ENCODE data around the gene ITPR2. TPM values are rescaled to one million over a fixed set of nuclear protein-coding genes. Genes with fewer than 3 reads are reported as not detected.

ITPR2 gene
- total RNA-seq, 4 donors from 2014 or later = 34.1 to 53.0 (median 41.0) TPM

DNA sequence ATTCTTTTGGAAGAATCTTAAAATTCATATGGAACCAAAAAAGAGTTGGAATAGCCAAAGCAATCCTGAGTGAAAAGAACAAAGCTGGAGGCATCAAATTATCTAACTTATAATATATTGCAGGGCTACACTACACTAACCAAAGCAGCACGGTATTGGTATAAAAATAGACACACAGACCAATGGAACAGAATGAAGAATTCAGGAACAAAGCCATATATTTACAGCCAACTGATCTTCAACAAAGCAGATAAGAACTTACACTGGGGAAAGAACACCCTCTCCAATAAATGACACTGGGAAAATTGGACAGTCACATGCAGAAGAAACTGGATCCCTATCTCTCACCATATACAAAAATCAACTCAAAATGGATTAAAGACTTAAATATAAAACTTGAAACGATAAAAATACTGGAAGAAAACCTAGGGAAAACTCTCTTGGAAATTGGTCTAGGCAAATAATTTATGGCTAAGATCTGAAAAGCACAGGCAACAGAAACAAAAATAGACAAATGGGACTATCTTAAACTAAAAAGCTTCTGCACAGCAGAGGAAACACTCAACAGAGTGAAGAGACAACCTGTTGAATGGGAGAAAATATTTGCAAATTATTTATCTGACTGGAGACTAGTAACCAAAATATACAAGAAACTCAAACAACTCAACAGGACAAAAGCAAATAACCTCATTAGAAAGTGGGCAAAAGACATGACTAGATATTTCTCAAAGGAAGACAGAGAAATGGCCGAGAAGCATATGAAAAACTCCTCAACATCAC is 286.3 kb downstream of the ITPR2 start:
- no peak for TF ChIP-seq CTCF (IDR thresholded peaks at IDR 0.05; ENCODE audit: low read depth)

- TF ChIP-seq CTCF (IDR thresholded peaks at IDR 0.05; ENCODE audit: low read depth) = no peak
Measured at GRCh38 chr12:26539131-26539530, 293.9 kb downstream of the ITPR2 start.

- no peak for TF ChIP-seq CTCF (IDR thresholded peaks at IDR 0.05; ENCODE audit: low read depth)
Measured at GRCh38 chr12:26537651-26538050, 295.3 kb downstream of the ITPR2 start.

- TF ChIP-seq CTCF (IDR thresholded peaks at IDR 0.05; ENCODE audit: low read depth) = no peak
Measured at GRCh38 chr12:26537126-26537525, 295.9 kb downstream of the ITPR2 start.

DNA sequence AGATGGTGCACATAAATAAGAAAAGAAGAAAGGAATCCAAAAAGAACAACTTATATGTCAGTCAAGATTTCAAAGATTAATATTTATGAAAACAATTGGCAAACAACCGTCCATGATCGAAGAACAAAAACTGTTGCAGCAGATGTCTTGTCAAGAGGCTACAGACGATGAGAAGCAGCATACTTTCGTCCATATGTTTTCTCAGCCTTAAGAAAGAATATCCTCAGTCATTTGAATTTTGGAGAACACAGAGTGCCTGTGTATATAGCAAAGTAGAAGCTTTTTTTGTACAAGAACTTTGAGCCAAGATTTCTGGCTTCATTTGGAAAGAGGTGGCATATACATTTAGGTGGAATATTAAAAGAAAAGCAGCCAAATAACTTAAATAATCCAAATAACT is 297.2 kb downstream of the ITPR2 start:
- TF ChIP-seq CTCF (IDR thresholded peaks at IDR 0.05; ENCODE audit: low read depth) = no peak

DNA sequence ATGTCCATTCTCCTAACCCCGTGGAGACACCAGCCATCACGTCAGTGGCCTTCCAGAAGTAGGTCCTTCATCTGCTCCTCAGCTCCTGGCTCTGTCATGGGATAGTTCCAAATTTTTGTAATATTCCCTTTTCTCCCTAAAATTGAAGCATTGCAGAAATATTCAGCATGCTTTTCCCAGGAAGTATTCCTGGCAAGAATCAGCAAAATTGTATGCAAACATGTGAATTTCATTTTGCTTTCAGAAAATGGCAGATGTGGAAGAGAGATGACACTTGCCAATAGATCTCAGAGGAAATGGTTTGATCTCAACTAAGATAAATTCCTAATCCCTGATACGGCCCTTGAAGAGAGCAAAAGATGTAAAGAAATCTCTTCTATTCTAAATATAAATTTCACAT is 298.9 kb downstream of the ITPR2 start:
- TF ChIP-seq CTCF (IDR thresholded peaks at IDR 0.05; ENCODE audit: low read depth) = no peak

DNA sequence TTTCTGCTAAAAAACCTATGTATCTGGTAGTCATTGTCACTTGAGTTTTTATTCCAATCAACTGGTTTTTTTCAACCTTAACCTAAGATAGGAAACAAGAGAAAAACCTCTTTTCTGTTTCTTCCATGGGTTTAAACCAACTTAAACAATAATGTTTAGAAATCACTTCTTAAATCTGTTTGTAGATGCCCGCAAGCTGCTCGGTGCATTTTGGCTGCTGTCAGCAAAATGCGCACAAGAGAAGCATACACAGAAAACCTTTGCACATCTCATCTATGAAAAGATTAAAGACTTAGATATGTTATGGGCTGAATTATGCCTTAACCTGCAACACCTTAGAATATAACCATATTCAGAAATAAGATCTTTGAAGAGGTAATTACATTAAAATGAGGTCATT is 299.8 kb downstream of the ITPR2 start:
- TF ChIP-seq CTCF (IDR thresholded peaks at IDR 0.05; ENCODE audit: low read depth) = no peak
